SK-N-SH (cell line): Measurements from ENCODE around the gene PCGF3. TPM values are rescaled to one million over a fixed set of nuclear protein-coding genes. Genes with fewer than 3 reads are reported as not detected.
A peak's percentile ranks its signal among the peaks of the same experiment; 100 is the strongest.

Experiments
- CTCF ChIA-PET: fragments of 300-600, 350-600 bp; formaldehyde crosslinking; extraction: SDS; loops from one replicate; lab custom pipeline; 2021; lab: Yijun Ruan, JAX
- POLR2A ChIA-PET: fragments of 350-600 bp; sonication (Branson Sonifier 250); formaldehyde crosslinking; extraction: SDS; loops from one replicate; lab custom pipeline; 2020; ENCODE audit warnings: antibody characterized with exemption, inconsistent platforms; lab: Yijun Ruan, JAX
- DNase-seq: peaks from one replicate; pipeline ENCODE4 v3.0.0; 2012
- H2AFZ ChIP-seq: fragments of 200-600 bp; sonication (generic); 2 replicates; pipeline ENCODE4 v1.8.1; 2016; ENCODE audit warnings: antibody characterized with exemption, mild to moderate bottlenecking, low read depth
- H3F3A ChIP-seq: fragments of 200-600 bp; sonication (generic); replicated peaks from 2 replicates; pipeline ENCODE3; 2016; ENCODE audit warnings: antibody characterized with exemption, mild to moderate bottlenecking; ENCODE audit not compliant: insufficient read depth
- H3K27ac ChIP-seq, 2 experiments: fragments of 200-500 bp in 1 of 2; fragments of 200-600 bp in 1 of 2; sonication (Bioruptor generic) in 1 of 2; sonication (generic), shearing (Covaris generic) in 1 of 2; 2 replicates each; pipeline versions ENCODE4 v1.5.1 to v1.6.1; 2014 to 2016; ENCODE audit warnings: low read depth in 2 of 2, inconsistent platforms in 1 of 2, low read length in 1 of 2, mild to moderate bottlenecking in 1 of 2, mixed read lengths in 1 of 2
- H3K27me3 ChIP-seq: fragments of 200-600 bp; sonication (generic), shearing (Covaris generic); 2 replicates; pipeline ENCODE4 v1.6.1; 2016; ENCODE audit warnings: mixed run types; ENCODE audit not compliant: insufficient read depth
- H3K36me3 ChIP-seq, 2 experiments: fragments of 200-500 bp in 1 of 2; fragments of 200-600 bp in 1 of 2; sonication (Bioruptor generic) in 1 of 2; sonication (generic) in 1 of 2; replicated peaks in 1 of 2; 2 replicates each; pipeline versions ENCODE3 to v1.5.1; 2014 to 2016; ENCODE audit warnings: low read length in 1 of 2, mild to moderate bottlenecking in 1 of 2; ENCODE audit not compliant: insufficient read depth in 2 of 2, control insufficient read depth in 1 of 2
- H3K4me1 ChIP-seq, 2 experiments: fragments of 200-500 bp in 1 of 2; fragments of 200-600 bp in 1 of 2; sonication (Bioruptor generic) in 1 of 2; sonication (generic), shearing (Covaris generic) in 1 of 2; 2 replicates each; pipeline versions ENCODE4 v1.5.1 to v1.6.1; 2014 to 2016; ENCODE audit warnings: low read depth in 1 of 2, low read length in 1 of 2, mixed run types in 1 of 2; ENCODE audit not compliant: insufficient read depth in 2 of 2, control insufficient read depth in 1 of 2
- H3K4me2 ChIP-seq: fragments of 200-600 bp; sonication (generic), shearing (Covaris generic); 2 replicates; pipeline ENCODE4 v1.6.1; 2017; ENCODE audit warnings: mixed run types
- H3K4me3 ChIP-seq, 2 experiments: fragments of 200-500 bp in 1 of 2; fragments of 200-600 bp in 1 of 2; sonication (Bioruptor generic) in 1 of 2; sonication (generic), shearing (Covaris generic) in 1 of 2; 2 replicates each; pipeline versions ENCODE4 v1.5.1 to v1.8.1; 2014 to 2016; ENCODE audit warnings: low read depth in 2 of 2, inconsistent platforms in 1 of 2, low read length in 1 of 2, mild to moderate bottlenecking in 1 of 2, mixed read lengths in 1 of 2, moderate library complexity in 1 of 2
- H3K79me2 ChIP-seq: fragments of 200-600 bp; sonication (generic); 2 replicates; pipeline ENCODE4 v1.8.1; 2017; ENCODE audit warnings: mild to moderate bottlenecking; ENCODE audit not compliant: insufficient read depth
- H3K9ac ChIP-seq: fragments of 200-600 bp; sonication (generic); 2 replicates; pipeline ENCODE4 v1.6.1; 2017; ENCODE audit warnings: mixed run types
- H3K9me2 ChIP-seq: fragments of 200-600 bp; sonication (generic); 2 replicates; pipeline ENCODE4 v1.6.1; 2017; ENCODE audit warnings: mixed run types
- H3K9me3 ChIP-seq: fragments of 200-600 bp; sonication (generic); 2 replicates; pipeline ENCODE4 v1.6.1; 2017; ENCODE audit warnings: mixed run types, mild to moderate bottlenecking, moderate library complexity
- H4K20me1 ChIP-seq: fragments of 200-600 bp; sonication (generic); 2 replicates; pipeline ENCODE4 v1.6.1; 2017; ENCODE audit warnings: mild to moderate bottlenecking, mixed run types; ENCODE audit not compliant: insufficient read depth
- ELF1 ChIP-seq: IDR thresholded peaks from 2 replicates; pipeline ENCODE4 v1.4.0; 2012
- EZH2phosphoT487 ChIP-seq: fragments of 200-600 bp; sonication (generic); IDR thresholded peaks from 2 replicates; pipeline ENCODE4 v1.6.1; 2017; ENCODE audit warnings: low read depth, mixed run types, mild to moderate bottlenecking, antibody characterized with exemption, moderate library complexity, borderline replicate concordance
- GATA2 ChIP-seq: sonication (generic); formaldehyde crosslinking; IDR thresholded peaks from 2 replicates; pipeline ENCODE4 v1.5.0; 2020; ENCODE audit warnings: mild to moderate bottlenecking, missing genetic modification reagents
- POLR2AphosphoS5 ChIP-seq: IDR thresholded peaks from 2 replicates; pipeline ENCODE4 v1.6.1; 2012; ENCODE audit warnings: low read depth, low read length
- RCOR1 ChIP-seq: fragments of 150-350 bp; IDR thresholded peaks from 2 replicates; pipeline ENCODE4 v1.6.1; 2017; ENCODE audit warnings: antibody characterized with exemption, low read length
- RXRA ChIP-seq: IDR thresholded peaks from 2 replicates; pipeline ENCODE4 v1.4.0; 2012; ENCODE audit warnings: low read depth, mild to moderate bottlenecking, borderline replicate concordance
- SIN3A ChIP-seq: IDR thresholded peaks from 2 replicates; pipeline ENCODE4 v1.6.1; 2012; ENCODE audit warnings: low read depth, mild to moderate bottlenecking, low read length, moderate library complexity, borderline replicate concordance
- SMC3 ChIP-seq: IDR thresholded peaks from 2 replicates; pipeline ENCODE4 v1.6.1; 2012; ENCODE audit warnings: low read depth, low read length, improper control_type of control experiment
- TEAD4 ChIP-seq: IDR thresholded peaks from 2 replicates; pipeline ENCODE4 v1.4.0; 2012; ENCODE audit warnings: mild to moderate bottlenecking, borderline replicate concordance; ENCODE audit not compliant: insufficient read depth
- YY1 ChIP-seq: IDR thresholded peaks from 2 replicates; pipeline ENCODE4 v1.4.0; 2012; ENCODE audit warnings: low read depth, mild to moderate bottlenecking
- WGBS: methylation state at CpG from one replicate; pipeline ENCODE4 v1.1.6; 2017; ENCODE audit warnings: low lambda C conversion rate; 5-methylcytosine and 5-hydroxymethylcytosine counted together
- polyA plus RNA-seq, 3 experiments: library from polyadenylated mRNA; depleted of rRNA; stranded (reverse); fragments of >200 nt; gene quantifications; 2 replicates each; pipeline ENCODE4 v1.2.3, GENCODE V29; 2012
- TF ChIP-seq, protein P1 (sequence below): fragments of 150-350 bp; IDR thresholded peaks from 2 replicates; pipeline ENCODE4 v1.6.1; 2017; ENCODE audit warnings: antibody characterized with exemption, low read length, low read depth, borderline replicate concordance

The PCGF3 gene
- polyA plus RNA-seq, 1 of the 3 experiments (the other 2 are of a cell fraction), result 44.8 TPM

DNA sequence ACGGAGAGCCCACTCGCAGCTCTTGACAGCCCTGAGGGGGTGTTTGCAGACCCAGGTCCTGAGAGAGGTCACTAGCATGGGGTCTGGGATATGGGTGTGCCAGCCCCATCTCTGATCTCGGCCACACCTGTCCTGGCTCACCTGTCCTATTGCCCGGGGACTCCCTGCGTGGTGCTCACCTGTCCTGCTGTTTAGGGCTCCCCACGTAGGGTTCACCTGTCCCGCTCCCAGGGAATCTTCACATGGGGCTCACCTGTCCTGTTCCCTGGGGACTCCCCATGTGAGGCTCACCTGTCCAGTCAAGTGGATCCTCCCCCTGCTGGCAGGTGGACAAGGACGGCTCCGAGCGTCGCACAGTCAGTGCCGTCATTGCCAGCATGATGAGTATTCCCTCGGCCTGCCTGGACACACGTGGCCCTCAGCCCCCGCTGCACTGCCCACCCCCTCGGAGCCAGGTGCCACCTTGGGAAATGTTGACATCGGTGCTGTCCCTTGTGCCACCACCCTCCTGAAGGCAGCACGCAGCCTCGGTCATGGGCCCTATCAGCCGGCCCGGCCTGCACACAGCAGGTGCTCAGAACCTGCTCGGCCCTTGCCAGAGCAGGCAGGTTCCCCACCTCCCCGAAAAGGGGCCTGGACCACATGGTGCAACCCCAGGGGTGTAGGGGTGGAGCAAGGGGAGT lies 23.0 kb upstream of the PCGF3 start:
- no peaks in the 10 kb centered on the region for H3K36me3 ChIP-seq
- WGBS, result no CpG with 5 or more reads among the region's 23 CpGs
- H3K27ac ChIP-seq, result no peak overlapping the region
- no peaks in the 10 kb centered on the region for H3K27me3 ChIP-seq
- H4K20me1 ChIP-seq, result no peaks in the 10 kb centered on the region
- POLR2A ChIA-PET, result no interaction called here
- H3K4me1 ChIP-seq, result peaks cover 7 to 41% of the 10 kb centered on the region in 2 experiments; a peak in 3 of 4 replicates
- H3F3A ChIP-seq, result peaks cover 6% of the 10 kb centered on the region
- H3K9me3 ChIP-seq, result no peaks in the 10 kb centered on the region
- CTCF ChIA-PET, result no interaction called here
- H3K4me3 ChIP-seq, result no peak overlapping the region
- no peak overlapping the region for H3K9ac ChIP-seq
- H3K4me2 ChIP-seq, result no peak overlapping the region
- no peak for TF ChIP-seq SMC3
- no peak for TF ChIP-seq SIN3A
- no peak for TF ChIP-seq TEAD4
- no peak for DNase-seq
- no peaks in the 10 kb centered on the region for H3K79me2 ChIP-seq
- no peaks in the 10 kb centered on the region for H3K9me2 ChIP-seq
- H2AFZ ChIP-seq, result no peak overlapping the region

DNA sequence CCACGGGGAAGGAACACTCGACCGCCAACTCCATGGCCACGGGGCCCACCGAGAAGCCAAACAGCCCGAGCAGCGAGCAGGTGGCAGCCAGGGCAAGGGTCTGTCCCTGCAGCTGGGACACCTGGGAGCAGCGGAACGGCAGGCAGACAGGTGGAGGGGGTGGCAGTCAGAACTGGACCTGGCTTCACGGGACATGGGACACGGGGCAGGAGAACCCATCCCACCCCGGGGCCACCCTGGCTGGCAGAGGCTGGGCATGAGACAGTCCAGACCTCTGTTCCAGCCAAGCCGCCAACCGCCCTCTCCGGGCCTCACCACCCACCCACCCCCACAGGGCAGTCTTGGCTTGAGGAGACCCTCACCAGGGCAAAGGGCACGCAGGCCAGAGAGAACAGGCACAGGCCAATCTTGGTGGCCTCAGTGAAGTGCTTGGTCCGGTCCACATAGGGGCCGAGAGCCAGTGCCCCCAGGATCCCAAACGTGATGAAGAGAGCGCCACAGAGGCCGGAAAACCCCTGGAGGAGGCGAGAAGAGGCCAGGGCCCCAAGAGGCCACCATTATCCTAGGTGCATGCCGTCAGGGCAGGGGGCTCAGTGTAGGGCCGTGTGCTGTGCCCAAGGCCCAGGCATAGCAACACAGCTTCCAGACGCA lies 22.3 kb upstream of the PCGF3 start:
- Histone ChIP-seq H3K4me2 (no peak overlapping the region), H4K20me1 (no peaks in the 10 kb centered on the region), H3K9me3 (no peaks in the 10 kb centered on the region), H2AFZ (no peak overlapping the region), H3K27me3 (no peaks in the 10 kb centered on the region), H3K27ac (peak overlapping the region in 1 of 2 experiments; percentile 62; a peak in 2 of 4 replicates), H3K4me1 (peaks cover 13 to 38% of the 10 kb centered on the region in 2 experiments; a peak in 3 of 4 replicates), H3K4me3 (no peak overlapping the region), H3K9ac (no peak overlapping the region), H3K79me2 (no peaks in the 10 kb centered on the region), H3K36me3 (no peaks in the 10 kb centered on the region), H3F3A (peaks cover 11% of the 10 kb centered on the region), H3K9me2 (no peaks in the 10 kb centered on the region)
- DNase-seq, result no peak
- no peak for TF ChIP-seq YY1
- TF ChIP-seq, protein P1, sequence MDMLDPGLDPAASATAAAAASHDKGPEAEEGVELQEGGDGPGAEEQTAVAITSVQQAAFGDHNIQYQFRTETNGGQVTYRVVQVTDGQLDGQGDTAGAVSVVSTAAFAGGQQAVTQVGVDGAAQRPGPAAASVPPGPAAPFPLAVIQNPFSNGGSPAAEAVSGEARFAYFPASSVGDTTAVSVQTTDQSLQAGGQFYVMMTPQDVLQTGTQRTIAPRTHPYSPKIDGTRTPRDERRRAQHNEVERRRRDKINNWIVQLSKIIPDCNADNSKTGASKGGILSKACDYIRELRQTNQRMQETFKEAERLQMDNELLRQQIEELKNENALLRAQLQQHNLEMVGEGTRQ, result no peak
- TF ChIP-seq ELF1, result no peak
- no peak for TF ChIP-seq RXRA
- TF ChIP-seq RCOR1, result no peak
- TF ChIP-seq GATA2 (CRISPR knock-in tag), result no peak
- no peak for TF ChIP-seq EZH2phosphoT487
- no peak for TF ChIP-seq POLR2AphosphoS5
- TF ChIP-seq TEAD4, result no peak
- 92% methylated on average over 14 of the region's 25 CpGs for WGBS
- POLR2A ChIA-PET, result interaction anchor here (1.6 kb wide), 1 partner anchor 8 kb away, joined by 8 read pairs; the partner anchor contains the start of genes ATP5ME and MYL5
- CTCF ChIA-PET, result interaction anchor here (0.5 to 2.3 kb wide), 22 partner anchors 9 to 304 kb away, joined by 3 to 22 read pairs (median 4); partner anchors contain the start of genes ATP5ME, IDUA and MYL5
